DLD1 (cell line): ENCODE data around the gene POLR2J3.
"Not testable (repeated sequence)": the region's sequence is repeated elsewhere in the genome, so short reads cannot be mapped to it uniquely, and the experiment has no call there.

ENCODE experiments used
- in situ Hi-C: cut with HindIII; loops from 2 replicates; pipeline ENCODE4 v1.10.0; 2017; ENCODE audit warnings: low sequenced_read_pairs

POLR2J3 gene

DNA sequence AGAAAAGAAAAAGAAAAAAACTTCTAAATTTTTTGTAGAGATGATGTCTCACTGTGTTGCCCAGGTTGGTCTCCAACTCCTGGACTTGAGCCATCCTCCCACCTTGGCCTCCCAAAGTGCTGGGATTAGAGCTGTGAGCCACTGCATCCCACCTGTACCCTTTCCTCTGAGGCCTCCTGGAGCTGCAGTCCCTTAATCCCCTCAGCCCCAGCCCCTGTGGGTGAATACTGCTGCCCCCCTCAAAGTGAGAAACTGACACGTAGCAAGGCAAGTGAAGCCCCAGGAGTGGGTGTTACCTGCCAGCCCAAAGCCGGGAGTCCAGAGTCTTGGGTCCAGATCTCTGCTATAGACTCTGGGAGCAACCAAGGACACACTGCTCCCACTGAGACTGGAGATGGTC, 47.6 kb downstream of the POLR2J3 start:
- in situ Hi-C loops: not testable (repeated sequence)

DNA sequence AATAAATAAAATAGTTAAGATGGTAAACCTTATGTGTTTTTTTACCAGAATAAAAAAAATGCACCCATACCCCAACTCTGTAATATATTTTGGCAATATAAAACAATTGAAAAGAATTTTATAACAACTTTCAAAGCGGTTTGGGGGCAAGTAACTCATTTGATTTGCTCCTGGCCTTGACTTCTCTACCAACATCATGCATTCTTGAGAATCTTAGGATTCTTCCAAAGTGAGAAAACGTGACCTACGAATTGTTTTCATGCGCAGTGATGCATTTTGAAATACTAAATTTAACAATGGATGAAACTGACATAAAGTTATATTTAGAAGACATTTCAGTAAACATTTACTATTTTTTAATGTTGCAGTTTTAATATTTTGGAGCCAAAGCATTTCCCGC, 51.6 kb downstream of the POLR2J3 start:
- in situ Hi-C loops: not testable (repeated sequence)

DNA sequence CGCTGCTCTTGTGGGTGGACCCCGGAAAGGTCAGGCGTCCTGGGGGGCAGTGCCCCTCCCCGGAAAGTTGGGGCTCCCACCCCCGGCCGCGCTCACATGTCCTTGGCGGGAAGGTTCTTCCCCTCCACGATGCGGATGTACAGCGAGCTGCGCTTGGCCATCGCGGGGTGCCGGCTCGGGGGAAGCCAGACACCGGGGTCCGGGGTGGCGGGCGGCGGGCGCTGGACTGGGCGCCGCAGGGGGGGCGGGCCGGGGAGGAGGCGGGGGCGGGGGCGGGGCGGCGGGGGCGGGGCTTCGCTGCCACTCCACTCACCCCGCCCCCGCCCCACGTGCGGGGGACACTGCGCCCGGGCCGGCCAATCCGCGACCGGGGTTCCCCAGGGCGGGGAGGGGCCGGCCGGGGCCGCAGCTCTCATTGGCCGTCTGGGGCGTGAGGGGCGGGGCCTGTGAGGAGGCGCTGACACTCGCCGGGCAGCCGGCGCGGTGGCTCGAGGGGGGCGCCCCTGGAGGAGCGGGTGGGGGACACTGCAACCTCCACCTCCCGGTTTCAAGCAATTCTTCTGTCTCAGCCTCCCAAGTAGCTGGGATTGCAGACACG, 54.7 kb downstream of the POLR2J3 start, which contains the start of gene RASA4B:
Gene RASA4B (minus strand): TSS at position 228 of the 598 bp plus-strand sequence. CDS start 67 bp downstream, at position 161.
- in situ Hi-C loops: not testable (repeated sequence)
